K562 (cell line): ENCODE measurements around the gene ITPRIPL2. TPM values are rescaled to one million over a fixed set of nuclear protein-coding genes. Genes with fewer than 3 reads are reported as not detected.
A peak's percentile ranks its signal among the peaks of the same experiment; 100 is the strongest.

Experiments used
- ARID2 ChIP-seq: fragments of 450-650 bp; IDR thresholded peaks from 2 replicates; pipeline ENCODE4 v1.6.1; 2017; ENCODE audit warnings: antibody characterized with exemption, mild to moderate bottlenecking
- CBX2 ChIP-seq: fragments of 200-600 bp; sonication (generic); IDR thresholded peaks from one replicate; pipeline ENCODE4 v1.6.1; 2012; ENCODE audit warnings: mild to moderate bottlenecking, low read length, inconsistent platforms; ENCODE audit not compliant: insufficient read depth, poor library complexity, severe bottlenecking
- CEBPG ChIP-seq, 3 experiments: fragments of 200-800 bp in 1 of 3; sonication (Bioruptor generic) in 1 of 3; sonication (generic) in 1 of 3; formaldehyde crosslinking in 1 of 3; IDR thresholded peaks in 2 of 3; conservative IDR thresholded peaks in 1 of 3; 2 replicates each; pipeline versions ENCODE4 v1.6.1 to v1.8.0; 2016 to 2022; ENCODE audit warnings: missing compliant biosample characterization in 2 of 3, missing genetic modification characterization in 2 of 3, mild to moderate bottlenecking in 1 of 3, missing genetic modification reagents in 1 of 3
- HDAC1 ChIP-seq, 2 experiments: fragments of 450-650 bp; IDR thresholded peaks; 2 replicates each; pipeline ENCODE4 v1.6.1; 2016 to 2017; ENCODE audit warnings: inconsistent platforms in 1 of 2, mild to moderate bottlenecking in 1 of 2, moderate library complexity in 1 of 2
- LCOR ChIP-seq: sonication (generic); formaldehyde crosslinking; IDR thresholded peaks from 2 replicates; pipeline ENCODE4 v1.8.0; 2022; ENCODE audit warnings: mild to moderate bottlenecking, missing genetic modification reagents
- NELFE ChIP-seq: IDR thresholded peaks from 2 replicates; pipeline ENCODE4 v1.6.1; 2011; ENCODE audit warnings: mild to moderate bottlenecking; ENCODE audit not compliant: insufficient read depth, insufficient read length
- NR1H2 ChIP-seq: sonication (generic); formaldehyde crosslinking; IDR thresholded peaks from 2 replicates; pipeline ENCODE4 v1.4.0; 2020; ENCODE audit warnings: mild to moderate bottlenecking, missing genetic modification reagents
- TAF7 ChIP-seq: fragments of 450-650 bp; IDR thresholded peaks from 2 replicates; pipeline ENCODE4 v1.6.1; 2016; ENCODE audit warnings: missing genetic modification characterization, missing compliant biosample characterization
- TRIM28 ChIP-seq: fragments of 450-650 bp; IDR thresholded peaks from 2 replicates; pipeline ENCODE4 v1.6.1; 2017
- TSHZ1 ChIP-seq: fragments of 250-450 bp; sonication (Bioruptor Pico); IDR thresholded peaks from 2 replicates; pipeline ENCODE4 v1.4.0; 2020; ENCODE audit warnings: mild to moderate bottlenecking, moderate library complexity
- U2AF2 ChIP-seq: fragments of 200-400 bp; formaldehyde crosslinking; optimal IDR thresholded peaks from 2 replicates; pipeline ENCODE3; 2017; ENCODE audit warnings: low read depth, mild to moderate bottlenecking, low read length
- VEZF1 ChIP-seq: fragments of 200-800 bp; sonication (Bioruptor generic); IDR thresholded peaks from 2 replicates; pipeline ENCODE4 v1.6.1; 2017; ENCODE audit warnings: missing genetic modification characterization, missing compliant biosample characterization
- ZFP1 ChIP-seq: fragments of 450-650 bp; formaldehyde crosslinking; IDR thresholded peaks from 2 replicates; pipeline ENCODE4 v1.4.0; 2020; ENCODE audit warnings: mild to moderate bottlenecking, mixed read lengths
- ZNF175 ChIP-seq: fragments of 200-800 bp; sonication (Bioruptor generic); IDR thresholded peaks from 2 replicates; pipeline ENCODE4 v1.6.1; 2016; ENCODE audit warnings: low read depth, mild to moderate bottlenecking, missing genetic modification characterization, missing compliant biosample characterization
- ZNF431 ChIP-seq: sonication (generic); formaldehyde crosslinking; IDR thresholded peaks from 2 replicates; pipeline ENCODE4 v1.8.0; 2022; ENCODE audit warnings: mild to moderate bottlenecking, missing genetic modification reagents
- ZNF644 ChIP-seq: fragments of 200-800 bp; sonication (Bioruptor generic); IDR thresholded peaks from 2 replicates; pipeline ENCODE4 v1.6.1; 2016; ENCODE audit warnings: low read depth, missing genetic modification characterization, missing compliant biosample characterization
- polyA plus RNA-seq, 8 experiments: library from polyadenylated mRNA; depleted of rRNA in 4 of 8; stranded (reverse) in 5 of 8; unstranded in 3 of 8; fragments of >200 nt; fragmentation: Nextera tagmentation in 2 of 8; fragmentation: Illumina TruSeq in 1 of 8; extraction: Ambion mirVana in 2 of 8; extraction: Trizol in 1 of 8; gene quantifications; 2 replicates each; pipeline versions ENCODE4 v1.2.1 to v1.2.3, GENCODE V29; 2011 to 2014; ENCODE audit warnings: inconsistent platforms in 1 of 8, missing spikeins in 1 of 8
- total RNA-seq, 7 experiments: library from RNA; depleted of rRNA in 6 of 7; stranded (reverse); fragments of >200 nt in 6 of 7; fragmentation: Illumina TruSeq in 2 of 7; extraction: Trizol in 2 of 7; gene quantifications; 2 replicates each; pipeline versions ENCODE4 v1.2.1 to v1.2.3, GENCODE V29; 2011 to 2021; ENCODE audit warnings: low replicate concordance in 1 of 7
- TF ChIP-seq, protein P1 (sequence below): fragments of 200-400 bp; formaldehyde crosslinking; IDR thresholded peaks from 2 replicates; pipeline ENCODE4 v1.6.1; 2017; ENCODE audit warnings: mild to moderate bottlenecking, low read depth, low read length, moderate library complexity
- TF ChIP-seq, protein P2 (sequence below), 2 experiments: fragments of 250-450 bp in 1 of 2; fragments of 450-650 bp in 1 of 2; sonication (Bioruptor Pico) in 1 of 2; IDR thresholded peaks; 2 replicates each; pipeline versions ENCODE4 v1.6.1 to v1.8.0; 2016 to 2021; ENCODE audit warnings: mild to moderate bottlenecking in 2 of 2, moderate library complexity in 2 of 2, missing compliant biosample characterization in 1 of 2, missing genetic modification characterization in 1 of 2

ITPRIPL2 gene
- total and polyA plus RNA-seq, 9 of the 15 experiments (the other 6 are each of a cell fraction or from before 2014, with no cell fraction given) = 0.04 to 2.2 (median 0.58) TPM

DNA sequence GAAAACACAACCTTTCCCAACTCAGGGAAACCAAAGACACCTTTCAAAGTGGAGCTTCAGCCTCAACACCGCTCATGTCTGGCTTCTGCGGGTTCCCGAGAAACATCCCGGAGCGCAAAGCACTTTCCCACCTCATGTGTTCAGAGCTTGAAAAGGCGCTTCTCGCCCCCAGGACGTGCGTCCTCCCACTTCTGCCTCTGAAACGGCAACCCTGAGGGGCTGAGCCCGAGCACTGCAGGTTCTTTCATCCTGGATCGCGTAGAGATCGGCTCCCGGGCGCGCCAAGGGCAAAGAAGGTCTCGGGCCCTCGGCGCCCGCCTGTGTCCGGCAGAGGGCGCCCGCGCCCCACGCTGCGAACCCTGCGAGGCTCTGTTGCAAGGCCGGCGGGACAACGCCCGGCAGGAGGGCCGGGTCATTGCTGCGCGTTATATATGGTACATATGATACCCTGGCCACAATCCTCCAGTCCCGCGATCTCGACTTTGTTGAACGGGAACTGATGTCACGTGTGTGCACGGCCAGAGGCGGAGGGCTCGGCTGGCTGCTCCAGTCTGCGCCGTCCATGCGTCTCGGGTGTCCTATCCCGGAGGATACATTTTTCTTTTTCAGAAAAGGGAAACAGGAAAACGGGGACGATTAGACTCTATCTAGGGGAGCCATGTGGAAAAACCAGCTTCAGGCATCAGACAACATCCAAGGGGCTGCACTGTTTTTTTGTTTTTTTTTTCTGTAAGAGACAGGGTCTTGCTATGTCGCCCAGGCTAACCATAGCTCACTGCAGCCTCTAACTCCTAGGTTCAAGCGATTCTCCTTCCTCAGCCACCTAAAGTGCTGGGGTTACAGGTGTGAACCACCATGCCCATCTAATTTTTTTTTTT, 27.2 kb upstream of the ITPRIPL2 start (continued):
- TF ChIP-seq LCOR (peak; percentile 81; the same call in 1 of the 2 replicates), ZNF644 (no peak), CBX2 (no peak), NELFE (no peak), TRIM28 (0 out of 2 replicates have a peak, but pooled peaks have one; percentile 22), HDAC1 (IDR thresholded peaks at IDR 0.05) (no peak), U2AF2 (no peak), ARID2 (peak; percentile 80), ZFP1 (no peak), ZNF175 (CRISPR knock-in tag) (no peak), TSHZ1 (CRISPR knock-in tag) (no peak), ZNF431 (CRISPR knock-in tag) (no peak), CEBPG (CRISPR knock-in tag; IDR thresholded peaks at IDR 0.05) (peak; percentile 78), CEBPG (tag; conservative IDR thresholded peaks at IDR 0.05 in 1 of 2, IDR thresholded peaks at IDR 0.05 in 1 of 2) (peak in 1 of 2 experiments; percentile 64; a peak in 1 of 4 replicates), NR1H2 (no peak), VEZF1 (CRISPR knock-in tag) (no peak), TAF7 (tag) (no peak)
- TF ChIP-seq, protein P1, sequence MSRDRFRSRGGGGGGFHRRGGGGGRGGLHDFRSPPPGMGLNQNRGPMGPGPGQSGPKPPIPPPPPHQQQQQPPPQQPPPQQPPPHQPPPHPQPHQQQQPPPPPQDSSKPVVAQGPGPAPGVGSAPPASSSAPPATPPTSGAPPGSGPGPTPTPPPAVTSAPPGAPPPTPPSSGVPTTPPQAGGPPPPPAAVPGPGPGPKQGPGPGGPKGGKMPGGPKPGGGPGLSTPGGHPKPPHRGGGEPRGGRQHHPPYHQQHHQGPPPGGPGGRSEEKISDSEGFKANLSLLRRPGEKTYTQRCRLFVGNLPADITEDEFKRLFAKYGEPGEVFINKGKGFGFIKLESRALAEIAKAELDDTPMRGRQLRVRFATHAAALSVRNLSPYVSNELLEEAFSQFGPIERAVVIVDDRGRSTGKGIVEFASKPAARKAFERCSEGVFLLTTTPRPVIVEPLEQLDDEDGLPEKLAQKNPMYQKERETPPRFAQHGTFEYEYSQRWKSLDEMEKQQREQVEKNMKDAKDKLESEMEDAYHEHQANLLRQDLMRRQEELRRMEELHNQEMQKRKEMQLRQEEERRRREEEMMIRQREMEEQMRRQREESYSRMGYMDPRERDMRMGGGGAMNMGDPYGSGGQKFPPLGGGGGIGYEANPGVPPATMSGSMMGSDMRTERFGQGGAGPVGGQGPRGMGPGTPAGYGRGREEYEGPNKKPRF = no peak
- TF ChIP-seq, protein P2, sequence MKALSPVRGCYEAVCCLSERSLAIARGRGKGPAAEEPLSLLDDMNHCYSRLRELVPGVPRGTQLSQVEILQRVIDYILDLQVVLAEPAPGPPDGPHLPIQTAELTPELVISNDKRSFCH (CRISPR knock-in tag; IDR thresholded peaks at IDR 0.05) = no peak
- TF ChIP-seq, protein P2 (tag; IDR thresholded peaks at IDR 0.05) = no peak; the same call in 1 of the 2 replicates
